Posterior cingulate gyrus (tissue), 11 donors: ENCODE measurements around the gene ALMS1.
A peak's percentile ranks its signal among the peaks of the same experiment; 100 is the strongest.
"Not testable (repeated sequence)": the region's sequence is repeated elsewhere in the genome, so short reads cannot be mapped to it uniquely, and the experiment has no call there.

ENCODE experiments used
- DNase-seq, 10 donors: peaks; one replicate each; pipeline versions ENCODE4 v3.0.0 to v3.0.0-alpha.2; 2020 to 2021; ENCODE audit warnings: mixed read lengths in 3 of 10
- intact Hi-C: fragments of 100-400 bp; cut with DNase I; formaldehyde crosslinking; loops from one replicate; pipeline ENCODE4 v1.15.1; 2023

The ALMS1 gene

DNA sequence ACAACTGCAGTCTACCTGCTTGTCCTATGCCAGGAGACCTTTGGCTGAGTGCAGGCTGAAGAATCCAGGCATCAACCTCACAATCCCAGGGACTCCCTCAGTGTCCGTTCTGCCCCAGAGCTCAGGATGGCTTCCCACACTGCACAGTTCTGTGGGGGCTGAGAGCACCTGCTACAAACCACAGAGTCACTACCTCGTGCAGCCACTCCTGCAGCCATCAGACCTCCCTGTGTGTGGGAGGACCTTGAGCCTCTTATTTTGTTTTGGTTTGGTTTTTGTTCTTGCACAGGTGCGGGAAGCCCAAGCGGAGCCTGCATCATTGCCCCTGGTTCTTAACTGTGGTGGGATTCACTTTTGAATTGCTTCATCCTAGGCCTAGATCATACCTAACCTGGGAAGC, 225.6 kb downstream of the ALMS1 start:
- intact Hi-C loops: no loop called here
- no peak for DNase-seq

DNA sequence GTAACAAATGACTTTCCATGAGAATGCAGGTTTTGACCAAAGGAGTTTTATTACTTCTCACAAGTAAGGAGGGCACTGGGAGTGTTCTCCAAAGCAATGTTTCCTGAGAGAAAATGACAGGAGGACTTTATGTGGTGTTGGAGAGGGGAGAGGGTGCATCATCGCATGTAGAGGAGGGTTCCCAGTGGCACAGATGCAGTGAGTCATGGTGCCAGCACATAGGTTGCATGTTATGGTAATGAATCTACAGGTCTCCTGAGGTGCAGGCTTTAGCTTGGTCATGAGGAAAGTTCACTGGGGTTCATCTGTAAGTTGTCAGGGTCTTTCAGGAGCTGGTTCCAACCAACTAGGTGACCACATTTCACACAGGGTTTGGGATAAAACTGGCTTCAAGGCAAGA, 226.2 kb downstream of the ALMS1 start:
- no peak for DNase-seq
- intact Hi-C loops: no loop called here

DNA sequence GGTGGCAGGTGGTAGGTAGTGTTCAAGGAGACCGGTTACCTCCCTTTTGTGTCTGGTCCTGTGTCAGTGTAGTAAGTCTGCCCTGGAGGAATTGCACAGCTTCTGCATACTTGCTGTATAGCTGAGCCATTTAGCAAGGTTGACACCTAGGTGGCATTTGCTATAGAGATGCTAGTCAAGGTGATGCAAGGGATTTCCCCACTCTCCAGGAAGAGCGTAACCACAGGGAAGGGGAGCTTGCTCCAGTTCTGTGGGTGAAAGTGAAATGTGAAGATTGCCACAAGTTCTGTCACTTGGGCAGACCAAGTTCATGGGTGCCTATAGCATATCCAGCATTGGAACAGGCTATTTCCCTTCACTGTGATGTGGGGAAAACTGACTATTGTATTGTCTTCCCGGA, 228.5 kb downstream of the ALMS1 start:
- intact Hi-C loops: no loop called here
- DNase-seq: no peak

DNA sequence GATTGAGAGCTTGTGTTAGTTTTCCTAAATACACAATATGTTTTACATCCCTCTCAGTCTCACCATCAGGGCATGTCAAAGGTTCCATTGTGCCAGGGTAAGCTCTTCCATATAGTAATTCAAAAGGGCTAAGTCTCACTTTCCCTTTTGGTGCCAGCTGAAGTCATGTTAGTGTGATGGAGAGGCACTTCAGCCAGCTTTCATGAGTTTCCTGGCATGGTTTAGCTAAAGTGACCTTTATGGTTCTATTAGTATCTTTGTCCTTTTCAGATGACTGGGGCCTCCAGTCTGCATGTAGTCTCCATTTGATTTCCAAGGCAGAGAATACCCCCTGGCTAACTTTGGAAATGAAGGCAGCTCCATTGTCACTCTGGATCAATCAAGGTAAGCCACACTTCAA, 229.4 kb downstream of the ALMS1 start:
- intact Hi-C loops: no loop called here
- no peak for DNase-seq

DNA sequence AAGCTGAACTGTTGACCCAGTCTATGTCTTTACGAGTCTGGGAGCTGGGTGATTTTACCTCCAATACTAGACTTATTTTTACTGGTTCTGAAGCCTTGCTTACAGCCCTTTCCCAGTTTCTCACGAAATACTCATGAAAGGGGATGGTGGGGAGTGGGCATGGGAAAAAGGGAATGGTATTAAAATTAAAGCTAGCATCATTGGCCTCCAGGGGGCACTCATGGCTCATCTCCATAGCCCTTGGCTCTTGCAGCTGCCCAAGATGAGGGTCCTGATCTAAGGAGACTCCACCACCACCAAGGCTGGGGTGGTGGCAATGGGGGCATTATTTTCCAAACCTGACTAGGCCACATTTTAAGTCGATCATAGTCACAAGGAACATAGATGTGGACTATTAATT, 234.3 kb downstream of the ALMS1 start:
- intact Hi-C loops, DNase-seq: not testable (repeated sequence)

DNA sequence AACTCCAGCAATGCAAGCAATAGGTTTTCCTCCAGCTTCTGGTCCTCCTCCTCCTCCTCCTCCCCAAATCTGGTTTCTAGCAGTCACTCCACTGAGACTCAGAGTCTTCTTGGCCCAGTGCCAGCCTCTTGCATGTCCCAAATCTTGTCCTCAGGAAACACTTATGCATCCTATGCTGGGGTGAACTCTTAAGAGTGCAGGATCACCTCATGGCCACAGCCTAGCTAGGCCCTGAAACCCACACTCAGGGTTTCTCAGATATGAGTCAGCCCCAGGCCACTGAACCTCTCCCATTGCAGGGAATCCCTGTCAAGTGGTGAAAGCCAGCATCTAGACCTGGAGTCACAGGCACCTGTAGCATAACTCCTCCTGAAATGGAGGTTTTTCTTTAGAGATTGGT, 238.4 kb downstream of the ALMS1 start:
- intact Hi-C loops, DNase-seq: not testable (repeated sequence)

DNA sequence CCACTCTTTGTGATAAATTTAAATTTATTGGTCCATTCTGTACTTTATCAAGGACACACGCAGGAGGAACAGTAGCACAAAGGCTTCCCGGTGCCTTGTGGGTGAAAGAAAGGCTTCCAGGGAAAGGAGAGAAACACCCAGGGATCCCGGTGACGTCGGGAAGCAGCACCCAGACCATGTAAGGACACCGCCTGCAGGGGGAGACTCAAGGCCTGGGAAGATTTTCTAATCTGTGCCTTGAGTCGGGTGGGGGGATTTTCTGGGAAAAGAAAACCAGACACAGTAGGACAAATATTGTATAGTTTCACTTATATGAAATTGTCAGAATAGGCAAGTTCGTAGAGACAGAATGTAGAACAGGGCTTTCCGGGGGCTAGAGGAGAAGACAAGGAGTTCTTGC, 239.0 kb downstream of the ALMS1 start:
- intact Hi-C loops, DNase-seq: not testable (repeated sequence)

DNA sequence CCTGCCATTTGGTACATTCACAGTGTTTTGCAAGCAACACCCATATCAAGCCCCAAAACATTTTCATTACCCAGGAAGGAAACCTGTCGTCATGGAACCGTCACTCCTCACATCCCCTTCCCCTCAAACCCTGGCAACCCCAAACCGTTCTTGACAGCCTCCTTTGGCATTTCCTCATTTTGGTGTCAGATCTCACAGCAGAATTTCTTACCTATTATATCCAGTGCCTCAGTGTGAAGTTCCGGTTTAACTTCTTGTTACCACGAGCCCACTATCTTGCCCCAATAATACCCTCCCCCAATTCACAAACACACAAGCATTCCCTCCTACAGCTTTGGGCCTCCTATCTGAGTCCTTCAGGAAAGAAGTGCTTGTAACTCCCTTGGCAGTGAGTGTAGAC, 240.6 kb downstream of the ALMS1 start:
- intact Hi-C loops, DNase-seq: not testable (repeated sequence)

DNA sequence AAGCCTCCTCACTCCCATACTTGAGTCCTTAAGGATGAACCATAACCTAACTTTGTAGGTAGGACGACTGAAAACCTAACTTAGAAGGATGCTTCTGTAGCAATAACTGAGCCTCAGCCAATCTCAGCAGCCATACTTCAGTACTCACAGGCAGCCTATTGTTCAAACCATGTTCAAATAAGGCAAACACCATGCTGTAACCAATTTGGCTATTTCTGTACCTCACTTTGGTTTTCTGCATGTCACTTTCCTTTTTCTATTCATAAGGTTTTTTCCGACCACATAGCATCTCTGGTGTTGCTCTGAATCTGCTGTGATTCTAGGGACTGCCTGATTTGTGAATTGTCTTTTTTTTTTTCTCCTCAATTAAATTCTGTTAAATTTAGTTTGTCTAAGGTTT, 242.9 kb downstream of the ALMS1 start:
- DNase-seq, intact Hi-C loops: not testable (repeated sequence)

DNA sequence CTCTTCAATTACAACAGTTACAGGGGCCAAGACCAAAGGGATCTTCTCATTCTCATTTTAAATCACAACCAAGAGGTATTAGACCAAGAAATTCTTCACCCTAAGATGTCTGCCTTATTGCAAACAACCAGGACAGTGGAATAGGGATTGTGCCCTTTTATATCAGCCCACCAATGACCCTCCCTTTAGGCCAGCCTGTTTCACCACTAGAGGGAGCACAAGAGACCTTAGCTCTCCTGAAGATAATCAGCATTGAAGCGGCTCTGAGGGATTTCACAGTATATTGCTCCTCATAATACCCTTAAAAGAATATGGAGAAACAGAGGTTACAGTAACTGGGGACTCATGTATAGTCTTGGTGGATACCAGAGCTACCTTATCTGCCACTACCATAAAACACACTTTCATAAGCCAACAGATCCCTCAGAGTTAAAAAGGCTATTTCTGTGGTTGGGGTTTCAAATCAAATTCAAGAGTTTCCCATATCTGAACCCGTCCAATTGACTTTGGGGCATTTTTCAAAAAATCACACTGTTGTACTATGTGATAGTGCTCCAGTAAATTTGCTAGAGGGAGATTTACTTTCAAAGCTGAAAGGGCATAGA, 245.1 kb downstream of the ALMS1 start:
- DNase-seq, intact Hi-C loops: not testable (repeated sequence)

DNA sequence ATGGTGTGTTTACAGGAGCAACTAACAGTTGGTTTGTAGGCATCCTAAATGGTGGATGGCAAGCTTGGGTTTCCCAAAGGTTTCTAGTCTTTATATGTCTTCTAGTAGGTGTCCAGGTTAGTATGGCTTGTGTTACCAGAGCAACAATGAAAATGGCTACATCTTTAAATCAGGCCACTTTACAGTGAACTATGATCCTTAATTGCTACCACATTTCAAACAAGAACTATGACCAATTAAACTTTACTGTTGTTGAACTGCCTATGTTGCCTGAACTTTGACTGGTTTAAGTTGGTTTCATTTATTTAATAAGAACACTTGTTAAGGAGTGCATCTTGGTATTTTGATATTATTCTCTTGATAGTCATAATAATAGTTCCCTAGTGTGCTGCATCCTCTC, 251.3 kb downstream of the ALMS1 start:
- DNase-seq, intact Hi-C loops: not testable (repeated sequence)

DNA sequence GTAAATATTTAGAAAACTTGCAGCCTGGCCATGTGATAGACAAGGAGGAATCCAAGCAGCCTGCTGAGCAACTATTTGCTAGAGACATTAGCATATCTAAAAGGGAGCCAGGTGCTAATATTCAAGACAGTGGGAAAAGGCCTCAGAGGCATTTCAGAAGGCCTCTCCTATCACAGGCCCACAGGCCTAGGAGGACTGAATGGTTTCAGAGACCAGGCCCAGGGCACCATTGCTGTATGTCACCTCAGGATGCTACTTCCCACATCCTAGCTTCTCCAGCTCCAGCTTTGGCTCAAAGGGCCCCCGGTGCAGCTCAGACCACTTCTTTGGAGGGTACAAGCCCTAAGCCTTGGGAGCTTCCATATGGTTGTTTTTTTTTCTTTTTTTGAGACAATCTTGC, 252.8 kb downstream of the ALMS1 start:
- intact Hi-C loops: no loop called here
- DNase-seq: no peak

DNA sequence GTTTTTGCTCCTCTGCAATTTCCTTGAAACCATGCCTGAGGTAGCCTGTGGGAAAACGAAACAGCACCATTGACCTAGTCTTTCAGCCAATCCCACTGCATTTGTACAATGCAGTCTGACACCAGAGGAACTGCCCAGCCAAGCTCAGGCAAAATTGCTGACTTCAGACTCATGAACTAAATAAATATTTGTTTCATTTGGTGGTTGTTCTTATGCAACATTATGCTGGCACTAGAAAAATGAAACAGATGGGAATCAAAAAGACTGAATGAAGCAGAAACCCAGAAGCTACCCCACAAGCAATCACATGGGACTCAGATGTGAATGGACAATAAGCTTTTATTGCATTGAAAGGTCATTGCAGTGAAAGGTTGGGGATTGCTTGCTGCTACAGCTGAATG, 254.9 kb downstream of the ALMS1 start:
- intact Hi-C loops: no loop called here
- no peak for DNase-seq

DNA sequence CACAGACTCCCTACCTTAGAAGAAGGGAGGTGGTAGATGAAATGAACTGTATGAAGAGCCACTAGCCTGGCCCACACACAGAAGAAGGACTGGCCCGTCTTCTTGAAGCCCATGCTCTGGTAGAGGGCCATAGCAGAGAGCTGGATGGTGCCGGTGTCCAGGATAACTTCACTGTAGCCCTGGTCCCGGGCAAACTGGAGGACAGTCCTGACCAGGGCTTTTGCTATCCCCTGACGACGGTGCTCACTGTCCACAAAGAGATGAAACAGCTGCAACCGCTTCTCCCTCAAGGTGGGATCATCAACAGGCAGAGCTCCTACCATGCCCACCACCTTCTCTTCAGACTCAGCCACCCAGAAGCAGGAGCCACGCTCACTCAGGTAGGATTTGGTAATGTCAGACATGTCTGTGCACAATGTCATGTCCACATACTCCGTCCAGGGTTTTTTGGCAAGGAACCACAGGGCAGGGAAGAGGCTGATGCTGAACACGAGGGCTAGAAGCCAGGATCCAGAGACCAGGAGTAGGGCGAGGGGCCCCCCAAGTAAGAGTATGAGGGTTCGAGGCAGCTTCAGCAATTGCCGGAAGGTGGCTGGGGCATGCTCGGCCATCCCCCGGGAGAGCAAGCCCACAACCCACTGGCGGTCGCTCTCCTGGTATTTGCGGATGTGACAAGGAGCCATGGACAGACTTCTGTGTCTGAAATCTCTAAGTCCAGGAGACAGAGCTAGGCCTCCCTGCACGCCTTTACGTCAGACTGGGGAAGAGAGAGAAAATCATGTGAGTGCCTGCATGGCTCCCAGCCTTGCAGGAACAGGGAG, 255.5 kb downstream of the ALMS1 start:
- peak in 1 of 10 donors; percentile 77 for DNase-seq
- intact Hi-C loops: no loop called here

DNA sequence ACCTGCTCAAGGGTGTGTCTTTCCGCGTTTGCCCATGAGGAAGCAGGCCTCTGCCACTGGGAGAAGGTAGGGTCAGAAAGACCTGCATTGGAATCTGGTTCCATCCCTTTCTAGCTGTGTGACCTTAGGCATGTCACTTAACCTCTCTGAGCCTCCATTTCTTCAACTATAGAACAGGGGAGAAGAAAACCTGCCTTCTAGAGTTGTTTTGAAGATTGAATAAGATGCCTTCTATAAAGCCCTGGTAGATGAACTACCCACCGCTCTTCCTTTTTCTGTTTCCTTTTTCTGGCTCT, 256.1 kb downstream of the ALMS1 start:
- intact Hi-C loops: no loop called here
- no peak for DNase-seq

DNA sequence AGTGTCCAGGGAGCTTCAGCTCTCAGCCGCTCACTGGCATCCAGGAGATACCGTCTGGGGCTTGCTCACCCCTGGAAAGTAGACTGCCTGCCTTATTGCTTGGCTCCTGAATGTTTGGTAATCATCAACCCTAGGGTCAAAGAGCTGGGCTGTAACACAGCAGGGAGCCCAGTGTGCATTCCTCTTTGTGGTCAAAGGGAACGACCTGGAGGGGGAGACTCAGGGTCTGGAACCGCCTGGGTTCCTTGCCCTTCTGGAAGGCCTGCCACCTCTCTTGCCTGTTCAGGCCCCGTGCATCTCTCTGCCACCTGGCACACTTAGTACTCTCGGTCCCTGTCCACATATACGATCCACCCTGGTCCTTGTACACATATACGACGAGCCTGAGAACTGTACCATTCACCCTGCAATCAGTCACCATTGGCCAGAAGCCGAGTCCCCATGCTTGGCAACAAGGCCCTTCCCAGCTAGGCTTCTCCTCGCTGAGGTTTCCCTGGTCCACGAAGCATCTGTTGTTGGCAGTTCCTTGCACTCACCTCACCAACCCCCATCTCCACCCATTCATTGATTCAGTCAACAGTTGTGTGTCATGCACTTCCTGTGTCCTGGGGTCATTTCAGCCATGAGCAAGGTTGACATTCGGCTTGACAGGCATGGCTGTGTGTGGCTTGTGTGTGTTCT, 256.8 kb downstream of the ALMS1 start, which contains the start of gene NAT8:
TSS of gene NAT8 (minus strand) at position 85 of the 681 bp plus-strand sequence. CDS start 794 bp downstream, outside the sequence.
- no peak for DNase-seq
- intact Hi-C loops: no loop called here

DNA sequence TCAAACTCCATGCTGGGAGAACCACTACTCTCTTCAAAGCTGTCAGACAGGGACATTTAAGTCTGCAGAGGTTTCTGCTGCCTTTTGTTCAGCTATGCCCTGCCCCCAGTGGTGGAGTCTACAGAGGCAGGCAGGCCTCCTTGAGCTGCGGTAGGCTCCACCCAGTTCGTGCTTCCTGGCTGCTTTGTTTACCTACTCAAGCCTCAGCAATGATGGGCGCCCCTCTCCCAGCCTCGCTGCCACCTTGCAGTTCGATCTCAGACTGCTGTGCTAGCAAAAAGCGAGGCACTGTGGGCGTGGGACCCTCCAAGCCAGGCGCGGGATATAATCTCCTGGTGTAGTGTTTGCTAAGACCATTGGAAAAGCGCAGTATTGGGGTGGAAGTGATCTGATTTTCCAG, 262.1 kb downstream of the ALMS1 start:
- intact Hi-C loops, DNase-seq: not testable (repeated sequence)

DNA sequence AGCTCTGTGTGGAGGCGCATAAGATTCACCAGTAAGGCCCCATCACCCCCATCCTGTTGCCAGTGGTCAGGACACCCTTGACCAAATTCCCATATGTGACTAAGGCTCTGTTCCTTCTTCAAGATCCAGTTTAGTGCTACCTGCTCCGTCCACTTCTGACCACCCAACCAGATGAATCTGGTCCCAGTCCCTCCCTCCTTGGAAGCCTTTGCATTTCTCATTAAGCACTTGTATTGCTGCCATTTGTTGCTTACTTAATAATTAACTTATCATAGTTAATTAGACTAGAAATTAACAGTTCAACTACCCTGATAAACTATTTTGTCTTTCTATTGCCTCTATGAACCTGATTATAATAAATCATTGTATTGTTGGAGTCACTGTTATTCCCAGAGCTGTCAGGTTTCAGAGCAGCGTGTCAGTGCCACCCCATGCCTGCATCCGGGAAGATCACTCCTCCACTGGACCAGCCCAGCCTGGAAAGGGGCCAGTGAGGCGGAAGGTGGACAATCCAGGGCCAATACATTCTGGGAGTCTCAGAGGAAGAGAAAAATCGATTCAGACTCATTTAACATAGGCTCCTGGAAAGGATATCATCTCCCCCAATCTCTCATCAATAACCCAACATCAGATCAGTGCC, 266.1 kb downstream of the ALMS1 start:
- intact Hi-C loops: no loop called here
- no peak for DNase-seq

DNA sequence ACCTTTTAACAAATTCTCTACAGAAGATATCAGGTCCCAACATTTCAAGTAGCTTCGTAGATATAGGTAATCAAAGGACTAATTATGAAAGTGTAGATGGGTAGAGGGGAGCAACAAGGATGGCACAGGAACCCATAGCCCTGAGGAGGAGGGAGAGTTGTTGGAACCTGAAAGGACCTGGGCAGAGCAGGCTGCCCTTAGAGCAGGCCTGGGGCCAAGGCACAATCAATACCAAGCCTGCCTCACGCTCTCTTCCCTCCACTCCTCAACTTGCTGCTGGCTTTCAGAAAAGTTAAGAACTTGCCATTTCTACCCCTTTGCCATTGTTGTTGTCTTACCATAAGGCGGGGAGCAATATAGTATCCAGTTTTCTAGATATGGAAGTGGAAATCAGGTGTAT, 266.7 kb downstream of the ALMS1 start:
- intact Hi-C loops: no loop called here

DNA sequence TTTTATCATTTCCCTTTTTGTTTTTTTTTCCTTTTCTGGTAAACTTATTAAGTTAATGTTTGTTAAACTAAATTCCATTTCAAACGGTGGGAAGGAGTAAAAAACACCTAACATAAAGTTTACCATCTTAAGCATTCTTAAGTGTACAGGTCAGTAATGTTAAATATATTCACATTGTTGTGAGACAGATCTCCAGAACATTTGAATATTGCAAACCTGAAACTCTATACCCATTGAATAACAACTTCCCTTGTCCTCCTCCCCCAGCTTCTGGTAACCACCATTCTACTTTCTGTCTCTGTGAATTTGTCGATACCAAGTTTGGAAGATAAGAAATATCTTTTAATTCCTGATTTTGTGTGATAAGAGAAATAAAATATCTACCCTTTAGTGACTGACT, 268.5 kb downstream of the ALMS1 start:
- intact Hi-C loops: no loop called here
- DNase-seq: no peak

More for the DNA sequence above, 266.7 kb downstream of the ALMS1 start:
- no peak for DNase-seq
